ENCODE results near the gene STXBP5. TPM values are rescaled to one million over a fixed set of nuclear protein-coding genes. Genes with fewer than 3 reads are reported as not detected.

STXBP5 gene
- total RNA-seq, 1 experiment from 2014 or later, result 39.3 TPM

DNA sequence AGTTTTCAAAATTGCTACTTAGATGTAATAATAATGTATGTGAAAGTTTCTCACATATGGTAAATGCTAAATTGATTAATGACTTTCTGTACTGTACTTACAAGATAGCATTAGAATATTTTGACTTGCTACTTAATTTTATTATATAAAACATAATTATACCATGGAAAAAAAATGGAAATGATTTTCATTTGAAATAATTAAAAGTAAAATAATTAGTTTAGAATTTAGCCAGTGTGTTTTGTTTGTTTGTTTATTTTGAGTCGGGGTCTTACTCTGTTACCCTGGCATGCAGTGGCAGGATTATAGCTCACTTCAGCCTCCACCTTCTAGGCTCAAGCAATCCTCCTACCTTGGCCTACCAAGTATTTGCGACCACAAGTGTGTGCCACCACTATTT, 7.1 kb downstream of the STXBP5 start:
- DNase-seq (ENCODE audit: low spot score), result no peak

DNA sequence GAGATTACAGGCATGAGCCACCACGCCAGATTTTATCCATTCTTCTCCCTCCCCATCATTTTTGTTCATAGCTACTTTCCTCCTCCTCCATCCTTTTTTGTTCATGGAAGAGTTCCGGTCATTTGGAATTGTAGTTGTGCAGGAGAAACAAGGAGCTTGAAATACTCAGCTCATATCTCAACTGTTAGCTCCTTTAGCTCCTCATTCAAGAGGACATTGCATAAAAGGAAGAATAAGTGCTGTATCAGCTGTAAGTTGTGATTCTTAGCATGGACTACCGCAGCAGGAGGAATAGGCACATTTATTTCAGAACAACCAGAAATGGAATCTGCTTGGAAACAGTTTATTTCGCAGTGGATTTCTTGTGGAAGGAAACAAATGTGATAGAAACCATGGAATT, 7.6 kb downstream of the STXBP5 start:
- no peak for DNase-seq (ENCODE audit: low spot score)

- no peak for DNase-seq (ENCODE audit: low spot score)
These were observed 8.4 kb downstream of the STXBP5 start for GRCh38 chr6:147212622-147213021.

- DNase-seq (ENCODE audit: low spot score), result no peak
These were observed 9.6 kb downstream of the STXBP5 start for GRCh38 chr6:147213772-147214171.

- no peak for DNase-seq (ENCODE audit: low spot score)
These were observed 10.3 kb downstream of the STXBP5 start for GRCh38 chr6:147214248-147215227.

DNA sequence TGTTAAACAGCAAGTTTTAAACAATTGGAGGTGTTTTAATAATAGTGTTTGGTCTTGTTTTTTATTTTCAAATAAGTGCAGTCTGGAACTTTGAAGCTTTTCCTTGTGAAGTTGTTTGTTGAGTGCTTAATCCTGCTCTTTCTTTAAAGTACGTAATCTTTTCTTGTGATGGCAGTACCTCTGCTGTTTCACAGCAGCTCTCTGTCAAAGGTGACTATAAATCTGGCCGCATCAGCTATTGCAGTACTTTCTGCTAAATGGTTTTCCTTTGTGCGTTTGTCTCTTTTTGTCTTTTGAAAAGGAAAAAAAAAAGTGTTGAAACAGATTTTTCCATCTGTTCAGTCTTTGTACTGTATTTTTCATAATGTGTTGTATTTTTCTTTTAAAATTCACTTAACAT, 12.7 kb downstream of the STXBP5 start:
- DNase-seq (ENCODE audit: low spot score), result no peak

GRCh38 chr6:147217840-147218404, 13.7 kb downstream of the STXBP5 start:
- DNase-seq (ENCODE audit: low spot score), result no peak

- no peak for DNase-seq (ENCODE audit: low spot score)
These were observed 14.6 kb downstream of the STXBP5 start for GRCh38 chr6:147218797-147219196.

- DNase-seq (ENCODE audit: low spot score), result no peak
These were observed 15.2 kb downstream of the STXBP5 start for GRCh38 chr6:147219463-147219862.

DNA sequence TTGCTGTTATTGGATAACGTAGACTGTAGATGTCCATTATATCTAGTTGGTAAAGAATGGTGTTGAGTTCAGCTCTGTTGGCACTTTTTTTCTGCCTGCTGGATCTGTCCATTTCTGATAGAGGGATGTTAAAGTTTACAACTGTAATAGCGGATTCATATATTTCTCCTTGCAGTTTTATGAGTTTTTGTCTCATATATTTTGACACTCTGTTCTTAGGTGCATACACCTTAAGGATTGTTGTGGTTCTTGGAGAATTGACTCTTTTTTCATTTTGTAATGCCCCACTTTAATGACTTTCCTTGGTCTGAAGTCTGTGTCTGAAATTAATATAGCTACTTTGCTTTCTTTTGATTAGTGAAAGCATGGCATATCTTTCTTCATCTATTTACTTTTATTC, 16.1 kb downstream of the STXBP5 start:
- no peak for DNase-seq (ENCODE audit: low spot score)

DNA sequence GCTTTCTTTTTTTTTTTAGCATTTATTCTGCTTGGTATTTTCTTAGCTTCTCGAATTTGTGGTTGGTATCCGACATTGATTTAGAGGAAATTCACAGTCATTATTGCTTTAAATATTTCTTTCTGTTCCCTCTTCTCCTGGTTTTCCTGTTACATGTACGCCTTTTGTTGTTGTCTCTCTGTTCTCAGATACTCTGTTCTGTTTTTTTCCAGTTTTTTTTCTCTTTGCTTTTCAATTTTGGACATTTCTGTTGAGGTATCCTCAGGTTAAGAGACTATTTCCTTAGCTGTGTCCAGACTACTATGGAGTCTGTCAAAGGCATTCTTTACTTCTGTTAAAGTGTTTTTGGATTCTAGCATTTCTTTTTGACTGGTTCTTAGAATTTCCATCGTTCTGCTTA, 17.5 kb downstream of the STXBP5 start:
- DNase-seq (ENCODE audit: low spot score), result no peak

DNA sequence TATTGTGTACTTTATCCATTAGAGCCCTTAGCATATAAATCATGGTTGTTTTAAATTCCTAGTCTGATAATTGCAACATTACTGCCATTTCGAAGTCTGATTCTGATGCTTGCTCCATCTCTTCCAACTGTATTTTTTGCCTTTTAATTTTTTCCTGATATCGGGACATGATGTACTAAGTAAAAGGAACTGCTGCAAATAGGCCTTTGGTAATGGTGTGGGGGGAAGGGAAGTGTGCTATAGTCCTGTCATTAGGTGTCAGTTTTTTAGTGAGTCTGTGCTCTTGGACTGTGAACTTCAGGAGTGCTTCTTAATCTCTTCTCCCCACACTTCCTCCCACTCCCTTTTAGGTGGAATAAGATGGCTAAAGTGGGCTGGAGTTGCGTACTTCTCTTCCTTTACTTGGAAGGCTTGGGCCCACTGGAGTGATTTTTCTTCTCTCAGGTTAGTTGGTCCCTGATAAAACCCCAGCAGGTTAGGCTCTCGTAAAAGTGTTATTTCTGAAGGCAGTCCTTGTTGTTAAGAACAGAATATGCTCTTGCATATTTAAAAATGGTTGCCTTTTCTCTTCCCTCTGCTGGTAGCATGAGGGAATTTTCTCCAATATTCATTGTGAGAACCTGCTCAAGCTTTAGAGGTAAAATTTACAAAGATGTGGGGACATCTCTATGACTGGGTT, 18.1 kb downstream of the STXBP5 start:
- DNase-seq (ENCODE audit: low spot score), result no peak

DNA sequence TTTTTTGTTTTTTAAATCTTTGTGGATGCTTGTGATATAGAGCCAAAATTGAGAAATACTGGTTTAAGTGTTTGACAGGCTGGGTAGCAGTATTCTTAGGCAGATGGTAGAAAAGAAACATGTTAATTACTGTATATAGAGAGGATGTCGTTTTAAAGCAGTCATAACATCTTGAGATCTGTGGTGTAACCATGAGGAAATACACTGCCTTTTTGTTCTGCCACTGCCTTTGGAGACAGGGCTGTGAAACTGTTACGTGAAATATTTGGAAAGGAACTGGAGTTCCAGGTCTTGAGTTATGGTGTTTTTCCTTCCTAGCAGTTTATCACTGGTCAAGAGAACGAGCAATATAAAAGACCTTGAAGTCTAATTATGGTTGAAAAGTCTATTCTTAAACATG, 19.5 kb downstream of the STXBP5 start:
- no peak for DNase-seq (ENCODE audit: low spot score)

DNA sequence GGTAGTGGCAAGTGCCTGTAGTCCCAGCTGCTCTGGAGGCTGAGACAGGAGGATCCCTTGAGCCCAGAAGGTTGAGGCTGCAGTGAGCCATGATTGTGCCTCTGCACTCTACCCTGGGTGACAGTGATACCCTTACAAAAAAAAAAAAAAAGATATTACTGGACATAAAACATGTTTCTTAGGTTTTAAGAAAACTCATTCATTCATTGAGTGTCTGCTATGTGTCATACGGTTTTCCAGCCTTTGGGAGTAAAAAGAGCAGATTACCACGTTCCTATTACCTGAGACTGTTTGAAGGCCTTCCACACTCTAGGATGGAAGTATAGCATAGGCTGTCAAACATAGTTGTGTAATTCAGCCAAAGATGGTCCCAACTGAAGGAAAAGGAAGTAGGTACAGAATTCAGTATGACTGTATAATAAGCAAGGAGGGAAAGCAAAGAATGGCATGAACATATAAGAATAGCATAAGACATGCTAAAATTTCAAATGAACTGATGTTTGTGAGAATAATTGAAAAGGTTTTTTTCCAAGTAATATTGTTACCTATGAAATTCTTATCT, 22.0 kb downstream of the STXBP5 start:
- DNase-seq (ENCODE audit: low spot score), result no peak

DNA sequence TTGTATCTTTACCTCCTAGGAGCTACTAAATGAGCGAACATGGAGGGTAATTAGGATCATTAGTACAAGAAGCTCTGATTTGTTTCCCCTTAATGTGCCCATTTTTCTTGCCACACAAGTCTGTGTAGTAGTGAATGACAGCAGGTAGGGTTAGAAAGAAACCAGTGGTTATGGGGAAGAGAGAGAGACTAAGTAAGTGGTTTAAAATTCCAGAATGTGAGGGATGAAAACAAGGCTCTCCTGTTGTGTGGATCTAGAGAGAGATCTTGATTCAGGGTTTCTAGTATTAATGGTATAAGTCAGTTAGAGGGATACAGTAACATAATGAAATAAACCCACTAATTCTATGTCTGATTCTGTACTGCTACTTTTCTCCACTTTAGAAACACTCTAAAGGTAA, 22.7 kb downstream of the STXBP5 start:
- DNase-seq (ENCODE audit: low spot score), result no peak

- no peak for DNase-seq (ENCODE audit: low spot score)
These were observed 23.6 kb downstream of the STXBP5 start for GRCh38 chr6:147227770-147228320.

- no peak for DNase-seq (ENCODE audit: low spot score)
These were observed 27.4 kb downstream of the STXBP5 start for GRCh38 chr6:147231589-147231988.

- DNase-seq (ENCODE audit: low spot score), result no peak
These were observed 30.5 kb downstream of the STXBP5 start for GRCh38 chr6:147234685-147235084.

- DNase-seq (ENCODE audit: low spot score), result no peak
These were observed 33.9 kb downstream of the STXBP5 start for GRCh38 chr6:147238164-147238563.

DNA sequence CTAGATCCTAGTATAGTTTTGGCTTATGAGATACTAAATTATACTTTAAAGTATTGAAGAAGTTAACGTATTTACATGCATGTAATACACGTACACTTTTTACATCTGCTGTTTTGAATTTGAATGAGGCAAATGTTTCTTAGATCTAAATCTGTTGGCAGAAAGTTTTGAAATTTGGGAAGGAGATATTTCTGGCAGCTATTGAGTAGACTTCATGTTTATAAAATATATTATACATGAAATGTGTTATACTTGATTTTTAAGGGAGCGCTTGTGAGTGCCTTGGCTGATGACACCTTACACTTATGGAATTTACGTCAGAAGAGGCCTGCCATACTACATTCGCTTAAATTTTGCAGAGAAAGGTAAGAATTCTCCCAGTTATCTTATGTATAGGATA, 34.7 kb downstream of the STXBP5 start:
- no peak for DNase-seq (ENCODE audit: low spot score)

DNA sequence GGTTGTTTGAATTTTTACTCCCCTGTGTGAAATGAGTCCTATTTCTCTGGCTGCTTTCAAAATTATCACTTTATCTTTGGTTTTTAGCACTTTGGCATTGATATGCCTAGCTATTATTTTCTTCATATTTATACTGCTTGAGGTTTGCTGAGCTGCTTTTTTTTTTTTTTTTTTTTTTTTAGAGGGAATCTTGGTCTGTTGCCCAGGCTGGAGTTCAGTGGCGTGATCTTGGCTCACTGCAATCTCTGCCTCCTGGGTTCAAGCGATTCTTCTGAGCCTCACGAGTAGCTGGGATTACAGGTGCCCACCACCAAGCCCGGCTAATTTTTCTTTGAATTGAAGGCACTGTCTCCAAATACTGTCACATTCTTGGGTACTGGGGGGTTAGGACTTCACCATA, 40.6 kb downstream of the STXBP5 start:
- no peak for DNase-seq (ENCODE audit: low spot score)

DNA sequence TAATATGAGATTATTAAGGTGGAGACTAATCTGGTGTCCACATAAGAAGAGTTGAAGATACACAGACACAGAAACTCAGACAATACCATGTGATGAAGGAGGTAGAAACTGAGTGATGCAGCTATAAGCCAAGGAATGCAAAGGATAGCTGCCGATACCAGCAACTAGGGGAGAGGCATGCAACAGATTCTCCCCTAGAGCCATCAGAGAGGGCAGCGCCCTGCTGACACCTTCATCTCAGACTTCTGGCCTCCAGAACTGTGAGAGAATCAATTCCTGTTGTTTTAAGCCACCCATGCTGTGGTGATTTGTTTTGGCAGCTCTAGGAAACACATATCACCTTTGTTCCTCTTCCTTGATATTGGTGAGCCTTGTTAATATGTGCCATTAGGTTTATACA, 41.5 kb downstream of the STXBP5 start:
- DNase-seq (ENCODE audit: low spot score), result no peak
